Astrocyte of the cerebellum (primary cell): Measurements from ENCODE around the gene LGALS4.
"Not testable (repeated sequence)": the region's sequence is repeated elsewhere in the genome, so short reads cannot be mapped to it uniquely, and the experiment has no call there.

ENCODE experiments used
- DNase-seq: peaks from one replicate; pipeline ENCODE4 v3.0.0-alpha.2; 2011; ENCODE audit warnings: low read depth
- H3K4me3 ChIP-seq: 2 replicates; pipeline ENCODE4 v1.5.1; 2011; ENCODE audit warnings: mild to moderate bottlenecking, low read depth, low read length, moderate library complexity
- in situ Hi-C: cut with HindIII; loops from 2 replicates; pipeline ENCODE4 v1.10.0; 2017; ENCODE audit warnings: low sequenced_read_pairs
- TF ChIP-seq, protein P1 (sequence below): IDR thresholded peaks from 2 replicates; pipeline ENCODE4 v1.5.1; 2012; ENCODE audit warnings: low read length, low read depth, moderate library complexity, mild to moderate bottlenecking; ENCODE audit errors: missing control alignments

Gene LGALS4

DNA sequence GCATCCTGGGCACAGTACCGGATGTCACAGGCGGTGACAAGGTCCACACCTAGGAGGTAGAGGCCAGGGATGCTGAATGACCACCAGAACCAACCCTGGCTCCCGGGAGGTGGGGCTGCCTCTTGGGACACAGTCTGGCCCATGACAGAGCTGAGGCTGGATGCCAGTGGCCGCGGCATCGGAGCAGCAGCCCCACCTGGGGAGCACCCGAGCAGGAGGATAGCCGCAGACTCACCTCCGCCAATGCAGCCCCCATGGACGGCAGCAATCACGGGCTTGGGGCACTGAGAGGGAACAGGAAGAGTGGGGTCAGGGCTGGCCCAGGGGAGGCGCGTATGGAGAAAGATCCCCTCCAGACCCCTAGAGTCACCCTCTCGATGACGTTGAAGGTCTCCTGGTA, 4.3 kb upstream of the LGALS4 start:
- no peak overlapping the region for H3K4me3 ChIP-seq
- DNase-seq = no peak
- in situ Hi-C loops = no loop called here
- TF ChIP-seq, protein P1, sequence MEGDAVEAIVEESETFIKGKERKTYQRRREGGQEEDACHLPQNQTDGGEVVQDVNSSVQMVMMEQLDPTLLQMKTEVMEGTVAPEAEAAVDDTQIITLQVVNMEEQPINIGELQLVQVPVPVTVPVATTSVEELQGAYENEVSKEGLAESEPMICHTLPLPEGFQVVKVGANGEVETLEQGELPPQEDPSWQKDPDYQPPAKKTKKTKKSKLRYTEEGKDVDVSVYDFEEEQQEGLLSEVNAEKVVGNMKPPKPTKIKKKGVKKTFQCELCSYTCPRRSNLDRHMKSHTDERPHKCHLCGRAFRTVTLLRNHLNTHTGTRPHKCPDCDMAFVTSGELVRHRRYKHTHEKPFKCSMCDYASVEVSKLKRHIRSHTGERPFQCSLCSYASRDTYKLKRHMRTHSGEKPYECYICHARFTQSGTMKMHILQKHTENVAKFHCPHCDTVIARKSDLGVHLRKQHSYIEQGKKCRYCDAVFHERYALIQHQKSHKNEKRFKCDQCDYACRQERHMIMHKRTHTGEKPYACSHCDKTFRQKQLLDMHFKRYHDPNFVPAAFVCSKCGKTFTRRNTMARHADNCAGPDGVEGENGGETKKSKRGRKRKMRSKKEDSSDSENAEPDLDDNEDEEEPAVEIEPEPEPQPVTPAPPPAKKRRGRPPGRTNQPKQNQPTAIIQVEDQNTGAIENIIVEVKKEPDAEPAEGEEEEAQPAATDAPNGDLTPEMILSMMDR = no peak

DNA sequence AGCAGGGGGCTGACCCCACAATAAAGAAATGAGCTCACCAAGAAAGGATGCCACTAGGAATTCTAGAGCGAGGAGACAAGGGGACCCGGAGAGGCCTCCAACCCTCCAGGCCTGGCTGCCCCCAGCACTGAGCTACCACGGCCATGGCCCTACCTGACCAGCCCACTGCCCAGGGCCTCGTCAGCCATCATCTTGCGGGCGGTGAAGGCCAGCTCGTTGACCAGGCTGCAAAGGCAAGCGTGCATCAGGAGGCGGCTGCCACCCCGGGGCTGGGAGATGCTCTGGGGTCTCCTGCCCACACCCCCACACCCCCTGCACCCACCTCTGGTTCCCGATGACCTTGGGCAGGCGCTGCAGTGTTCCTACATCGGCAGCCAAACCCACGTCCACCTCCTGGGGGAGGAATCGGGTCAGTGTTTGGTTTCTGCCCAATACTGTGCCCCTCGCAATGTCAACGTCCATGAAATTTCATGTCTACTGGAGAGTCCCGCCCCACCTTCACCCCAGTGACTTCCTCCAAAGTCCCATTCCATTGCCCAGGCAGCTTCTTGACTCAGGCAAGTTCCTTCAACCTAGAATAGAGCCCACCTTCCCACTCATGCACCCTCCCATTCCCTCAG, 3.5 kb upstream of the LGALS4 start:
- no peak overlapping the region for H3K4me3 ChIP-seq
- DNase-seq = no peak
- TF ChIP-seq, protein P1 = no peak
- in situ Hi-C loops = no loop called here

DNA sequence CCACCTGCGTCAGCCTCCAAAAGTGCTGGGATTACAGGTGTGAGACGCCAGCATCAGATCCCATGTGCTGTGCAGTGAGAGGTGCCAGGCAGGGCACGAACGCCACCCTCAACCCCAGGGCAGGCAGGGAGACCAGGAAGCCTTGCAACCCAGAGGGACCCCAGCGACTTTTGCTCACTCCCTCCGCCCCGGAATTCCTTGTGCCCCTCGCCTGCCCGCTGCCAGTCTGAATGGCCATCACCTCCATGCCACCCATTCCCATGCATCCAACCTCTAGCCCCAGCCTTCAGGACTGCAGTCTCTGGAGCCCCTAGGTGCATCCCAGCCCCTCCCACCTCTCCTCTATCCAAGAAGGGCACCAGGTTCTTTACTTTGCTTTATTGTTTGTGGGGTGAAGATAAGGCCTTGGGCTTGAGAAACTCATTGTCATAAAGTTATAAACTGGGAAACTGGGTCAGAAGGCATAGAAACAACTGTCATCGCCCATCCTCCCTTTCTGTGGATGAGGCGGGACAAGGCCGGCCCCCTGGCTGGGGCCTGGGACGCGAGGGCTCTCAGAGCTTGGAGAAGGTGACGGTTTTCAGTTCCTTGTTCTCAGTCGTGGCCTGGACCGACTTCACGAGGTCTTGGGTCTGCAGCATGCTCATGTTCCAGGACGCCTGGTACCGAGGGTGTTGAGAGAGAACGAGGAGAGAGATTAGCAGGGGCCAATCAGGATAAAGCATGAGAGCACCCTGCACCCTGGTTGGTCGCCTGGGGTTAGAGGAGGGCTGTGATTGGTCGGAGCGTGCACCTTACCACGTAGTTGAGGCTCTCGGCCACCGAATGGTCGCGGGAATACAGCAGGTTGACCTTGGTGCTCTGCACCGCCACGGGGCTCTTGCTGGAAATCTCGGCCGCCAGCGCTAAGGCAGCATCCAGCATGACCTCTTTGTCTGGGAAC, 2.6 kb upstream of the LGALS4 start:
- DNase-seq = no peak
- in situ Hi-C loops = no loop called here
- no peak overlapping the region for H3K4me3 ChIP-seq
- TF ChIP-seq, protein P1 = no peak

DNA sequence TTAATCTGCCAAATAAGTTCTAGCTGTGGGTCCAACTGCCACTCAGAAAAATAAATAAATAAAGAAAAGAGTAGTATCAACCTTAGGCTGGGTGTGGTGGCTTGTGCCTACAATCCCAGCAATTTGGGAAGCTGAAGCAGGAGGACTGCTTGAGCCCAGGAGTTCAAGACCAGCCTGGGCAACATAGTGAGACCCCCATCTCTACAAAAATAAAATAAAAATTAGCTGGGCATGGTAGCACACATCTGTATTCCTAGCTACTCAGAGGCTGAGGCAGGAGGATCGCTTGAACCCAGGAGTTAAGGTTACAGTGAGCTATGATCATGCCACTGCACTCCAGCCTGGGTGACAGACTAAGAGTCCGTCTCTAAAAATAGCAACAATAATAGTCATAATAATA, 1.2 kb upstream of the LGALS4 start:
- in situ Hi-C loops, H3K4me3 ChIP-seq, DNase-seq: not testable (repeated sequence)

DNA sequence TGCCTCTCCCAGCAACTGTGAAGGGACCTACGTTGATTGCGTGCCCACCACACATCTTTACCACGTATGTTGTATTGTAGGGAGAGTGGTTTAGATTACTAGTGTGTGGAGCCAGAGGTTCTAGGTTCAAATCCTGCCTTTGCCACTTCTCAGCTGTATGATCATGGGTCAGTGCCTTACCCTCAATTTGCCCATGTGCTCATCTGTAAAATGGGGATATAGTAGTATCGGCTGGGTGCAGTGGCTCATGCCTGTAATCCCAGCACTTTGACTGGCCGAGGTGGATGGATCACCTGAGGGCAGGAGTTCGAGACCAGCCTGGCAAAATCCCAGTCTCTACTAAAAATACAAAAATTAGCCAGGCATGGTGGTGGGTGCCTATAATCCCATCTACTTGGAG, 578 bp upstream of the LGALS4 start:
- in situ Hi-C loops = no loop called here
- DNase-seq = no peak
- TF ChIP-seq, protein P1 = no peak
- no peak overlapping the region for H3K4me3 ChIP-seq

DNA sequence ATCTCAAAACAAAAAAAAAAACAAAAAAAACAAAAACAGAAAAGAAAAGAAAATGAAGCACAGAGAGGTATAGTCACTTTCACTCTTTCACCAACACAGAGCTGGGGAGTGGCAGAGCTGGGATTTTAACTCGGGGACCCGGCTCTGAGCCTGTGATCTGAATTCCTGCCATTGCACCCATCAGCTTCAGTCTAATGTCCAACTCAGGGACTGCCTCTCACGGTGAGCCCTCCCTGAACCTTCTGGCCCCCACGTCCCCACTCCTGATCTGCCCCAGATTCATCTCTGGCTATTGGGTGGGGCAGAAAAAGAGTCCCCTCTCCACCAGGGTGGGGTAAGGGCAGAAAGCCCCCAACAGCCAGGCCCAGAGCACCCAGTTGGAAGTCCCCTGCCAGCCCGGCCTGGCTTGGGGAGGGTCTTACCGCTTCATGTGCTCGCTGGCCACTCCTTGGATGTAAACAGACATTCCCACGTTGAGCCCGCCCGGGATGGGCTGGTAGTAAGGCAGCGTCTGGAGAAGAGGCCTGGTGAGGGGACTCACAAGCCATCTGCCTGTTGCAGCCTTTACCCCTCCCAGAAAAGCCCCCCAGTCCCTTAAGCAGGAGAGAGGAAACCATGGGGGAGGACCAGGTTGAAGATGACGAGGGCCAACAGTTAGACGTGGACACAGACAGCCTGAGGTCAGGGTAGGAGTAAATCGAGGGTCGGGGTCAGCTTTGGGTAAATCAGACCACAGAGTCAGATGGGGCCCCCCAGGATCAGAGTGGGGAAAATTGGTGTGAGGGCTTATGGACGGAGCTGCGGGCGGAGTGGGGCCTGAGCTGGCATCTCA, 520 bp downstream of the LGALS4 start:
- H3K4me3 ChIP-seq = no peak overlapping the region
- DNase-seq = no peak
- in situ Hi-C loops = no loop called here
- TF ChIP-seq, protein P1 = no peak
